GM18870 (cell line): Measurements from ENCODE around the gene PEAK3.

Experiments
- ATAC-seq: cut with Tn5 transposase; IDR thresholded peaks from one replicate; pipeline ENCODE4 v1.9.1; 2021; ENCODE audit warnings: moderate library complexity; ENCODE audit not compliant: unreplicated experiment

Gene PEAK3

GRCh38 chr19:2239771-2240770 lies 41.9 kb downstream of the PEAK3 start:
- no peak for ATAC-seq

- ATAC-seq = no peak
Measured at GRCh38 chr19:2239173-2239572, 42.8 kb downstream of the PEAK3 start.

GRCh38 chr19:2237869-2238153 lies 44.2 kb downstream of the PEAK3 start:
- ATAC-seq = no peak

- no peak for ATAC-seq
Measured at GRCh38 chr19:2237051-2237868, 44.7 kb downstream of the PEAK3 start.

GRCh38 chr19:2236314-2237050 lies 45.5 kb downstream of the PEAK3 start, which contains the start of the genes PLEKHJ1 and SF3A2:
Gene PLEKHJ1 (minus strand): TSS chr19:2236329. CDS start chr19:2236248, 81 bp downstream.
Gene SF3A2 (plus strand): TSS chr19:2236824. CDS start chr19:2243419, 6,595 bp downstream.
- ATAC-seq = peak; percentile 73

- peak; percentile 22 for ATAC-seq
Measured at GRCh38 chr19:2236064-2236313, 46.0 kb downstream of the PEAK3 start.

- peak; percentile 2 for ATAC-seq
Measured at GRCh38 chr19:2235381-2236063, 46.5 kb downstream of the PEAK3 start.

- no peak for ATAC-seq
Measured at GRCh38 chr19:2234996-2235380, 47.0 kb downstream of the PEAK3 start.

GRCh38 chr19:2233601-2234280 lies 48.2 kb downstream of the PEAK3 start:
- no peak for ATAC-seq

GRCh38 chr19:2232286-2233151 lies 49.5 kb downstream of the PEAK3 start:
- no peak for ATAC-seq

GRCh38 chr19:2231621-2232221 lies 50.3 kb downstream of the PEAK3 start:
- no peak for ATAC-seq

- no peak for ATAC-seq
Measured at GRCh38 chr19:2230807-2231533, 51.0 kb downstream of the PEAK3 start.

- no peak for ATAC-seq
Measured at GRCh38 chr19:2230033-2230531, 51.9 kb downstream of the PEAK3 start.

GRCh38 chr19:2229103-2230032 lies 52.6 kb downstream of the PEAK3 start:
- ATAC-seq = no peak

GRCh38 chr19:2228157-2229030 lies 53.6 kb downstream of the PEAK3 start:
- no peak for ATAC-seq
